H54 (cell line): ENCODE results near the gene IL24.
A peak's percentile ranks its signal among the peaks of the same experiment; 100 is the strongest.
"Not testable (repeated sequence)": the region's sequence is repeated elsewhere in the genome, so short reads cannot be mapped to it uniquely, and the experiment has no call there.

Experiments
- DNase-seq: peaks from one replicate; pipeline ENCODE4 v3.0.0; 2011; ENCODE audit warnings: low spot score, mixed read lengths; ENCODE audit not compliant: insufficient read length
- FAIRE-seq: peaks from 3 replicates; lab custom pipeline; 2011; peaks lifted over from hg19 to GRCh38; lab: Jason Lieb, UNC
- POLR2A ChIP-seq: IDR thresholded peaks from 2 replicates; pipeline ENCODE4 v1.6.1; 2011; ENCODE audit warnings: low read depth, mild to moderate bottlenecking, low read length

Gene IL24

GRCh38 chr1:206897175-206897574 lies at the start of gene IL24:
TSS of gene IL24 (plus strand) at chr1:206897443. CDS start at chr1:206897833, 390 bp downstream.
- no peak for DNase-seq
- no peak for FAIRE-seq
- TF ChIP-seq POLR2A, result no peak

GRCh38 chr1:206847946-206848345 lies 49.3 kb upstream of the IL24 start:
- no peak for TF ChIP-seq POLR2A
- FAIRE-seq (no peak), DNase-seq (no peak)

GRCh38 chr1:206850401-206850800 lies 46.8 kb upstream of the IL24 start:
- no peak for DNase-seq
- no peak for FAIRE-seq
- no peak for TF ChIP-seq POLR2A

GRCh38 chr1:206851341-206852010 lies 45.8 kb upstream of the IL24 start:
- FAIRE-seq (no peak), DNase-seq (no peak)
- TF ChIP-seq POLR2A, result no peak

GRCh38 chr1:206852662-206853061 lies 44.6 kb upstream of the IL24 start:
- not testable (repeated sequence) for FAIRE-seq

GRCh38 chr1:206853696-206854095 lies 43.5 kb upstream of the IL24 start:
- FAIRE-seq, DNase-seq: not testable (repeated sequence)

More at GRCh38 chr1:206852662-206853061, 44.6 kb upstream of the IL24 start:
- DNase-seq, result not testable (repeated sequence)

- DNase-seq, result no peak
- FAIRE-seq, result no peak
- TF ChIP-seq POLR2A, result no peak
These were observed 42.7 kb upstream of the IL24 start for GRCh38 chr1:206854401-206855129.

GRCh38 chr1:206855859-206856258 lies 41.4 kb upstream of the IL24 start:
- TF ChIP-seq POLR2A, result no peak
- FAIRE-seq (no peak), DNase-seq (no peak)

- no peak for TF ChIP-seq POLR2A
- no peak for FAIRE-seq
- DNase-seq, result no peak
These were observed 40.4 kb upstream of the IL24 start for GRCh38 chr1:206856674-206857464.

- TF ChIP-seq POLR2A, result no peak
- FAIRE-seq (no peak), DNase-seq (no peak)
These were observed 38.1 kb upstream of the IL24 start for GRCh38 chr1:206859082-206859521.

- FAIRE-seq (no peak), DNase-seq (no peak)
- TF ChIP-seq POLR2A, result no peak
These were observed 37.1 kb upstream of the IL24 start for GRCh38 chr1:206860165-206860564.

GRCh38 chr1:206863266-206863665 lies 34.0 kb upstream of the IL24 start:
- no peak for TF ChIP-seq POLR2A
- no peak for DNase-seq
- no peak for FAIRE-seq

- FAIRE-seq, result peak; percentile 27
- TF ChIP-seq POLR2A, result no peak
These were observed 32.1 kb upstream of the IL24 start, which contains the start of gene IL20 for GRCh38 chr1:206864939-206865671. TSS of gene IL20 (plus strand) at chr1:206865623. CDS start at chr1:206865853, 230 bp downstream.

More at GRCh38 chr1:206864939-206865671, 32.1 kb upstream of the IL24 start, which contains the start of gene IL20:
- DNase-seq, result peak; percentile 47
